ENCODE measurements around the gene EPHB3.

DNA sequence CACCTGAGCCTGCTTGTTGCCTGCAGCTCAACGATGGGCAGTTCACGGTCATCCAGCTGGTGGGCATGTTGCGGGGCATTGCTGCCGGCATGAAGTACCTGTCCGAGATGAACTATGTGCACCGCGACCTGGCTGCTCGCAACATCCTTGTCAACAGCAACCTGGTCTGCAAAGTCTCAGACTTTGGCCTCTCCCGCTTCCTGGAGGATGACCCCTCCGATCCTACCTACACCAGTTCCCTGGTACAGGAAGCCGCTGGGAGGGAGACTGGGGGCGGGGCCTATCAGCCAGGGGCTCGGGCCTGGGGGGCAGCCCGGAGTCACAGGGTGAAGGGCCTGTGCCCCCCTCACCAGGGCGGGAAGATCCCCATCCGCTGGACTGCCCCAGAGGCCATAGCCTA lies 18.8 kb downstream of the EPHB3 start:
- TF ChIP-seq CTCF (IDR thresholded peaks at IDR 0.05) (no peak), POLR2A (IDR thresholded peaks at IDR 0.05) (no peak)
